ENCODE data around the gene TMC1.
"Not testable (repeated sequence)": the region's sequence is repeated elsewhere in the genome, so short reads cannot be mapped to it uniquely, and the experiment has no call there.

TMC1 gene

GRCh38 chr9:72844440-72844768, 323.0 kb downstream of the TMC1 start:
- Mint-ChIP-seq H3K4me3 (no peak overlapping the region), H3K9me3 (peaks cover 11% of the 10 kb centered on the region), H3K36me3 (ENCODE audit: insufficient read depth) (no peaks in the 10 kb centered on the region), H3K27ac (ENCODE audit: low read depth) (no peak overlapping the region), H3K4me1 (no peaks in the 10 kb centered on the region), H3K27me3 (no peaks in the 10 kb centered on the region)
- ATAC-seq (replicated peaks; ENCODE audit: extremely low read depth, poor library complexity, severe bottlenecking) (no peak), DNase-seq (ENCODE audit: low spot score in 2 of 2) (no peak)

GRCh38 chr9:72845052-72845451, 323.6 kb downstream of the TMC1 start:
- not testable (repeated sequence) for ATAC-seq (replicated peaks; ENCODE audit: extremely low read depth, poor library complexity, severe bottlenecking); H3K4me1 Mint-ChIP-seq; H3K4me3 Mint-ChIP-seq; DNase-seq (ENCODE audit: low spot score in 2 of 2); H3K27ac Mint-ChIP-seq (ENCODE audit: low read depth); H3K36me3 Mint-ChIP-seq (ENCODE audit: insufficient read depth); H3K27me3 Mint-ChIP-seq
- H3K9me3 Mint-ChIP-seq, result peaks cover 11% of the 10 kb centered on the region

- not testable (repeated sequence) for H3K36me3 Mint-ChIP-seq (ENCODE audit: insufficient read depth); H3K27ac Mint-ChIP-seq (ENCODE audit: low read depth); H3K27me3 Mint-ChIP-seq; H3K4me1 Mint-ChIP-seq; H3K4me3 Mint-ChIP-seq; ATAC-seq (replicated peaks; ENCODE audit: extremely low read depth, poor library complexity, severe bottlenecking); DNase-seq (ENCODE audit: low spot score in 2 of 2); H3K9me3 Mint-ChIP-seq
Observed at GRCh38 chr9:72850209-72850608, 328.8 kb downstream of the TMC1 start.

- no peaks in the 10 kb centered on the region for H3K27me3 Mint-ChIP-seq
- no peak overlapping the region for H3K27ac Mint-ChIP-seq (ENCODE audit: low read depth)
- H3K4me1 Mint-ChIP-seq, result no peaks in the 10 kb centered on the region
- no peaks in the 10 kb centered on the region for H3K36me3 Mint-ChIP-seq (ENCODE audit: insufficient read depth)
- H3K4me3 Mint-ChIP-seq, result no peak overlapping the region
- ATAC-seq (replicated peaks; ENCODE audit: extremely low read depth, poor library complexity, severe bottlenecking) (no peak), DNase-seq (ENCODE audit: low spot score in 2 of 2) (no peak)
- H3K9me3 Mint-ChIP-seq, result no peaks in the 10 kb centered on the region
Observed at GRCh38 chr9:72855321-72855720, 333.9 kb downstream of the TMC1 start.

- no peak overlapping the region for H3K4me3 Mint-ChIP-seq
- ATAC-seq (replicated peaks; ENCODE audit: extremely low read depth, poor library complexity, severe bottlenecking) (no peak), DNase-seq (ENCODE audit: low spot score in 2 of 2) (no peak)
- no peaks in the 10 kb centered on the region for H3K27me3 Mint-ChIP-seq
- H3K4me1 Mint-ChIP-seq, result no peaks in the 10 kb centered on the region
- H3K27ac Mint-ChIP-seq (ENCODE audit: low read depth), result no peak overlapping the region
- H3K36me3 Mint-ChIP-seq (ENCODE audit: insufficient read depth), result no peaks in the 10 kb centered on the region
- no peaks in the 10 kb centered on the region for H3K9me3 Mint-ChIP-seq
Observed at GRCh38 chr9:72855890-72856523, 334.6 kb downstream of the TMC1 start.

- Mint-ChIP-seq H3K9me3 (no peaks in the 10 kb centered on the region), H3K4me1 (no peaks in the 10 kb centered on the region), H3K27me3 (no peaks in the 10 kb centered on the region), H3K27ac (ENCODE audit: low read depth) (no peak overlapping the region), H3K4me3 (no peak overlapping the region), H3K36me3 (ENCODE audit: insufficient read depth) (no peaks in the 10 kb centered on the region)
- no peak for ATAC-seq (replicated peaks; ENCODE audit: extremely low read depth, poor library complexity, severe bottlenecking)
- DNase-seq (ENCODE audit: low spot score in 2 of 2), result no peak
Observed at GRCh38 chr9:72856972-72857623, 335.7 kb downstream of the TMC1 start.

GRCh38 chr9:72857624-72857996, 336.2 kb downstream of the TMC1 start:
- DNase-seq (ENCODE audit: low spot score in 2 of 2), result no peak
- ATAC-seq (replicated peaks; ENCODE audit: extremely low read depth, poor library complexity, severe bottlenecking), result no peak
- H3K27me3 Mint-ChIP-seq, result no peaks in the 10 kb centered on the region
- no peak overlapping the region for H3K4me3 Mint-ChIP-seq
- H3K4me1 Mint-ChIP-seq, result no peaks in the 10 kb centered on the region
- H3K36me3 Mint-ChIP-seq (ENCODE audit: insufficient read depth), result no peaks in the 10 kb centered on the region
- H3K9me3 Mint-ChIP-seq, result no peaks in the 10 kb centered on the region
- H3K27ac Mint-ChIP-seq (ENCODE audit: low read depth), result no peak overlapping the region

GRCh38 chr9:72858089-72858912, 336.9 kb downstream of the TMC1 start:
- no peaks in the 10 kb centered on the region for H3K4me1 Mint-ChIP-seq
- no peak for ATAC-seq (replicated peaks; ENCODE audit: extremely low read depth, poor library complexity, severe bottlenecking)
- DNase-seq (ENCODE audit: low spot score in 2 of 2), result no peak
- no peaks in the 10 kb centered on the region for H3K9me3 Mint-ChIP-seq
- no peak overlapping the region for H3K4me3 Mint-ChIP-seq
- no peaks in the 10 kb centered on the region for H3K36me3 Mint-ChIP-seq (ENCODE audit: insufficient read depth)
- H3K27ac Mint-ChIP-seq (ENCODE audit: low read depth), result no peak overlapping the region
- H3K27me3 Mint-ChIP-seq, result no peaks in the 10 kb centered on the region

- not testable (repeated sequence) for DNase-seq (ENCODE audit: low spot score in 2 of 2); H3K27ac Mint-ChIP-seq (ENCODE audit: low read depth); H3K27me3 Mint-ChIP-seq; H3K4me3 Mint-ChIP-seq; ATAC-seq (replicated peaks; ENCODE audit: extremely low read depth, poor library complexity, severe bottlenecking); H3K4me1 Mint-ChIP-seq; H3K36me3 Mint-ChIP-seq (ENCODE audit: insufficient read depth); H3K9me3 Mint-ChIP-seq
Observed at GRCh38 chr9:72862788-72863187, 341.4 kb downstream of the TMC1 start.

GRCh38 chr9:72863456-72864094, 342.2 kb downstream of the TMC1 start:
- Mint-ChIP-seq H3K4me3 (no peak overlapping the region), H3K4me1 (no peaks in the 10 kb centered on the region), H3K27me3 (no peaks in the 10 kb centered on the region), H3K9me3 (no peaks in the 10 kb centered on the region), H3K27ac (ENCODE audit: low read depth) (no peak overlapping the region), H3K36me3 (ENCODE audit: insufficient read depth) (no peaks in the 10 kb centered on the region)
- ATAC-seq (replicated peaks; ENCODE audit: extremely low read depth, poor library complexity, severe bottlenecking), result no peak
- DNase-seq (ENCODE audit: low spot score in 2 of 2), result no peak

- H3K4me1 Mint-ChIP-seq, result no peaks in the 10 kb centered on the region
- no peak for DNase-seq (ENCODE audit: low spot score in 2 of 2)
Observed at GRCh38 chr9:72864327-72864726, 342.9 kb downstream of the TMC1 start.

GRCh38 chr9:72871685-72872084, 350.3 kb downstream of the TMC1 start:
- Mint-ChIP-seq H3K27ac (ENCODE audit: low read depth) (no peak overlapping the region), H3K9me3 (no peaks in the 10 kb centered on the region), H3K4me1 (no peaks in the 10 kb centered on the region), H3K27me3 (peaks cover 14% of the 10 kb centered on the region), H3K36me3 (ENCODE audit: insufficient read depth) (no peaks in the 10 kb centered on the region), H3K4me3 (no peak overlapping the region)
- ATAC-seq (replicated peaks; ENCODE audit: extremely low read depth, poor library complexity, severe bottlenecking) (no peak), DNase-seq (ENCODE audit: low spot score in 2 of 2) (no peak)

More at GRCh38 chr9:72864327-72864726, 342.9 kb downstream of the TMC1 start:
- no peaks in the 10 kb centered on the region for H3K27me3 Mint-ChIP-seq
- H3K27ac Mint-ChIP-seq (ENCODE audit: low read depth), result no peak overlapping the region
- H3K4me3 Mint-ChIP-seq, result no peak overlapping the region
- H3K36me3 Mint-ChIP-seq (ENCODE audit: insufficient read depth), result no peaks in the 10 kb centered on the region
- H3K9me3 Mint-ChIP-seq, result no peaks in the 10 kb centered on the region
- no peak for ATAC-seq (replicated peaks; ENCODE audit: extremely low read depth, poor library complexity, severe bottlenecking)
